Measurements from ENCODE around the gene MCU. TPM values are rescaled to one million over a fixed set of nuclear protein-coding genes. Genes with fewer than 3 reads are reported as not detected.

Gene MCU
- total and polyA plus RNA-seq, 2 of the 8 experiments (the other 6 are each of a cell fraction or from before 2014, with no cell fraction given): 51.6 to 62.2 TPM

GRCh38 chr10:72733989-72734388, 42.0 kb downstream of the MCU start:
- Histone ChIP-seq H3K79me1 (ENCODE audit: low read depth, low read length) (no peaks in the 10 kb centered on the region), H3K9ac (replicated peaks in 1 of 4; ENCODE audit: extremely low read depth in 1 of 4, low read depth in 3 of 4, low read length in 3 of 4) (no peak overlapping the region), H3K23ac (ENCODE audit: insufficient read length) (no peak overlapping the region), H3K4me1 (replicated peaks in 1 of 4; ENCODE audit: control insufficient read depth in 3 of 4, insufficient read depth in 4 of 4, low read length in 3 of 4) (no peaks in the 10 kb centered on the region; a peak in 3 of 7 replicates), H3K4me3 (ENCODE audit: extremely low read depth in 1 of 4, insufficient read depth in 2 of 4, low read depth in 3 of 4, low read length in 4 of 4) (no peak overlapping the region), H2BK5ac (ENCODE audit: low read depth, low read length) (no peak overlapping the region), H3K4ac (replicated peaks; ENCODE audit: insufficient read length, low read depth, low read length) (no peak overlapping the region), H2BK15ac (ENCODE audit: low read length) (no peak overlapping the region), H2AK5ac (ENCODE audit: low read depth, low read length) (no peak overlapping the region), H4K5ac (ENCODE audit: insufficient read length, low read depth, low read length) (no peak overlapping the region), H3K27ac (ENCODE audit: low read depth, low read length) (no peak overlapping the region), H3K79me2 (ENCODE audit: control insufficient read depth in 1 of 2, insufficient read depth in 2 of 2, low read length in 2 of 2) (peaks cover 0 to 88% of the 10 kb centered on the region in 2 experiments; a peak in 3 of 4 replicates), H4K20me1 (replicated peaks in 1 of 2; ENCODE audit: control insufficient read depth in 1 of 2, insufficient read depth in 2 of 2, low read length in 2 of 2) (no peaks in the 10 kb centered on the region), H3K18ac (ENCODE audit: extremely low read depth, low read length) (no peak overlapping the region), H3K36me3 (ENCODE audit: control insufficient read depth in 2 of 4, insufficient read depth in 4 of 4, low read length in 3 of 4) (no peaks in the 10 kb centered on the region), H3K14ac (ENCODE audit: insufficient read length) (no peak overlapping the region), H2BK20ac (ENCODE audit: low read length) (no peak overlapping the region), H4K8ac (ENCODE audit: extremely low read depth, insufficient read depth, low read length) (no peak overlapping the region), H2BK120ac (replicated peaks; ENCODE audit: low read depth, low read length) (no peak overlapping the region), H3K23me2 (ENCODE audit: low read depth, low read length) (no peaks in the 10 kb centered on the region), H3K4me2 (ENCODE audit: insufficient read depth in 1 of 2, low read depth in 2 of 2, low read length in 2 of 2) (no peak overlapping the region), H3K56ac (replicated peaks; ENCODE audit: insufficient read length, low read depth, low read length) (no peak overlapping the region), H4K91ac (replicated peaks; ENCODE audit: insufficient read length, low read length) (no peak overlapping the region), H2BK12ac (ENCODE audit: low read depth, low read length) (no peak overlapping the region), H3K27me3 (replicated peaks in 1 of 4; ENCODE audit: control insufficient read depth in 3 of 4, extremely low read depth in 1 of 4, insufficient read depth in 3 of 4, low read length in 3 of 4) (no peaks in the 10 kb centered on the region), H3K9me3 (ENCODE audit: insufficient read depth in 2 of 2, low read depth in 1 of 2, low read length in 1 of 2) (no peaks in the 10 kb centered on the region), H2AFZ (ENCODE audit: low read length) (no peak overlapping the region)
- TF ChIP-seq RBBP5 (IDR thresholded peaks at IDR 0.05; ENCODE audit: borderline replicate concordance, low read depth, low read length): no peak
- TF ChIP-seq HDAC2 (IDR thresholded peaks at IDR 0.05; ENCODE audit: borderline replicate concordance in 1 of 2, low read depth in 2 of 2, low read length in 2 of 2): no peak
- POLR2A ChIA-PET (ENCODE audit: partially characterized antibody): no interaction called here
- DNase-seq (ENCODE audit: low read depth in 1 of 2, low spot score in 2 of 2) (no peak), FAIRE-seq (no peak)
- WGBS, 2 experiments (ENCODE audit: extremely low coverage in 1 of 2, insufficient coverage in 1 of 2, insufficient read length in 1 of 2, insufficient replicate concordance in 2 of 2, low coverage in 1 of 2, low lambda C conversion rate in 2 of 2, missing lambda C conversion rate in 1 of 2): 93% methylated on average over 1 of the region's 1 CpG; no CpG with 5 or more reads in 1 of the 2 experiments
- CTCF ChIA-PET (ENCODE audit: partially characterized antibody): no interaction called here
